Erythroblast (primary cell): Measurements from ENCODE around the gene PDLIM5.

Experiments
- GATA1 ChIP-seq: IDR thresholded peaks from 2 replicates; pipeline ENCODE4 v1.6.1; 2011; ENCODE audit warnings: low read depth, mild to moderate bottlenecking, control low read depth, low read length, moderate library complexity
- POLR2A ChIP-seq: IDR thresholded peaks from 2 replicates; pipeline ENCODE4 v1.6.1; 2011; ENCODE audit warnings: mild to moderate bottlenecking, low read length

GRCh38 chr4:94680176-94680862 lies 228.6 kb downstream of the PDLIM5 start:
- TF ChIP-seq POLR2A: no peak
- TF ChIP-seq GATA1: no peak
